Glutamatergic neuron (in vitro differentiated cells): Measurements from ENCODE around the gene CCDC54. TPM values are rescaled to one million over a fixed set of nuclear protein-coding genes. Genes with fewer than 3 reads are reported as not detected.

Experiments
- DNase-seq: peaks from one replicate; pipeline ENCODE4 v3.0.0; 2022
- H3K27ac Mint-ChIP-seq: one replicate; pipeline ENCODE4 v1.8.0; 2020; ENCODE audit warnings: mild to moderate bottlenecking, mixed read lengths, inconsistent platforms; ENCODE audit not compliant: unreplicated experiment
- H3K27me3 Mint-ChIP-seq: one replicate; pipeline ENCODE4 v1.8.0; 2020; ENCODE audit warnings: mild to moderate bottlenecking, moderate library complexity, mixed read lengths, inconsistent platforms; ENCODE audit not compliant: unreplicated experiment
- H3K36me3 Mint-ChIP-seq: one replicate; pipeline ENCODE4 v1.8.0; 2020; ENCODE audit warnings: mild to moderate bottlenecking, mixed read lengths, inconsistent platforms; ENCODE audit not compliant: unreplicated experiment
- H3K4me1 Mint-ChIP-seq: one replicate; pipeline ENCODE4 v1.8.0; 2020; ENCODE audit warnings: mild to moderate bottlenecking, low read depth, mixed read lengths, inconsistent platforms; ENCODE audit not compliant: unreplicated experiment
- H3K4me3 Mint-ChIP-seq: one replicate; pipeline ENCODE4 v1.8.0; 2020; ENCODE audit warnings: mild to moderate bottlenecking, mixed read lengths, inconsistent platforms; ENCODE audit not compliant: unreplicated experiment
- H3K9me3 Mint-ChIP-seq: one replicate; pipeline ENCODE4 v1.8.0; 2020; ENCODE audit warnings: mild to moderate bottlenecking, moderate library complexity, mixed read lengths, inconsistent platforms; ENCODE audit not compliant: unreplicated experiment
- CTCF ChIP-seq: fragments of 200-600 bp; sonication (generic); IDR thresholded peaks from one replicate; pipeline ENCODE4 v1.5.0; 2021; ENCODE audit not compliant: partially characterized antibody, unreplicated experiment
- total RNA-seq: library from RNA; stranded (reverse); fragmentation: NEBNext Ultra II Directional; extraction: Animal tissue kit (Norgen Biotek cat#: 25700); gene quantifications from one replicate; pipeline ENCODE4 v1.2.1, GENCODE V29; 2021; ENCODE audit not compliant: unreplicated experiment

The CCDC54 gene
- total RNA-seq, 1 donor from 2014 or later: not detected

- peaks cover 8% of the 10 kb centered on the region for H3K4me1 Mint-ChIP-seq
- no peaks in the 10 kb centered on the region for H3K9me3 Mint-ChIP-seq
- H3K27me3 Mint-ChIP-seq: no peaks in the 10 kb centered on the region
- H3K27ac Mint-ChIP-seq: no peak overlapping the region
- peak; percentile 18 for TF ChIP-seq CTCF
- no peaks in the 10 kb centered on the region for H3K36me3 Mint-ChIP-seq
- no peak for DNase-seq
- no peak overlapping the region for H3K4me3 Mint-ChIP-seq
Measured at GRCh38 chr3:107370907-107371306, 6.3 kb upstream of the CCDC54 start.

- Mint-ChIP-seq H3K9me3 (no peaks in the 10 kb centered on the region), H3K36me3 (no peaks in the 10 kb centered on the region), H3K27ac (no peak overlapping the region), H3K4me1 (peaks cover 8% of the 10 kb centered on the region), H3K4me3 (no peak overlapping the region), H3K27me3 (no peaks in the 10 kb centered on the region)
- TF ChIP-seq CTCF: no peak
- DNase-seq: no peak
Measured at GRCh38 chr3:107372506-107372905, 4.7 kb upstream of the CCDC54 start.

- no peak overlapping the region for H3K4me3 Mint-ChIP-seq
Measured at GRCh38 chr3:107373896-107374295, 3.3 kb upstream of the CCDC54 start.

GRCh38 chr3:107375682-107376081 is 1.6 kb upstream of the CCDC54 start:
- Mint-ChIP-seq H3K27me3 (no peaks in the 10 kb centered on the region), H3K4me1 (peaks cover 8% of the 10 kb centered on the region), H3K9me3 (no peaks in the 10 kb centered on the region), H3K4me3 (no peak overlapping the region), H3K36me3 (no peaks in the 10 kb centered on the region), H3K27ac (no peak overlapping the region)
- no peak for DNase-seq
- no peak for TF ChIP-seq CTCF

More at GRCh38 chr3:107373896-107374295, 3.3 kb upstream of the CCDC54 start:
- H3K9me3 Mint-ChIP-seq: no peaks in the 10 kb centered on the region
- no peak for DNase-seq
- H3K4me1 Mint-ChIP-seq: peaks cover 8% of the 10 kb centered on the region
- TF ChIP-seq CTCF: no peak
- no peaks in the 10 kb centered on the region for H3K27me3 Mint-ChIP-seq
- H3K27ac Mint-ChIP-seq: no peak overlapping the region
- H3K36me3 Mint-ChIP-seq: no peaks in the 10 kb centered on the region

DNA sequence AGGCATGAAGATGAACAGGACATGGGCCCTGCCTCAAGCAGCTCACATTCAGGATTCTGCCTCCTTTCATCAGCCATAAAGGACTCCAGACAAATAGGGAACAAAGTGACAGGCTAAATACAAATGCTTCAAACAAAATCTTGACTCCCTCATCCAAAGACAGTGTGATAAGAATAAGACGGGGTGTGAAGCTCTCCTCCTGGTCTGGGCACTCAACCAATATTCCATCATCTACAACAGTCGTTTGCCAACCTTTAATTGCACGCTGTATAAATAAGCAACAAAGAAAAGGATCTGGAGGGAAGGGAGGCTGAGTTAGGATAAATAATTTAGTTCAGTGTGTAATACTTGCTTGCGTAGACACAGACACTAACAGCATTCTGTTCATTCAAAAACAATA is 5.4 kb downstream of the CCDC54 start:
- peaks cover 4% of the 10 kb centered on the region for H3K4me1 Mint-ChIP-seq
- peaks cover 2% of the 10 kb centered on the region for H3K9me3 Mint-ChIP-seq
- no peak overlapping the region for H3K4me3 Mint-ChIP-seq
- H3K27me3 Mint-ChIP-seq: peaks cover 1% of the 10 kb centered on the region
- H3K36me3 Mint-ChIP-seq: no peaks in the 10 kb centered on the region
- no peak overlapping the region for H3K27ac Mint-ChIP-seq
- no peak for DNase-seq
- TF ChIP-seq CTCF: no peak
